NCI-H774 (cell line): Measurements from ENCODE around the gene PDZD2.
"Not testable (repeated sequence)": the region's sequence is repeated elsewhere in the genome, so short reads cannot be mapped to it uniquely, and the experiment has no call there.

Source experiments
- DNase-seq: peaks from one replicate; lab custom pipeline; 2025; lab: John Stamatoyannopoulos, UW

Gene PDZD2

DNA sequence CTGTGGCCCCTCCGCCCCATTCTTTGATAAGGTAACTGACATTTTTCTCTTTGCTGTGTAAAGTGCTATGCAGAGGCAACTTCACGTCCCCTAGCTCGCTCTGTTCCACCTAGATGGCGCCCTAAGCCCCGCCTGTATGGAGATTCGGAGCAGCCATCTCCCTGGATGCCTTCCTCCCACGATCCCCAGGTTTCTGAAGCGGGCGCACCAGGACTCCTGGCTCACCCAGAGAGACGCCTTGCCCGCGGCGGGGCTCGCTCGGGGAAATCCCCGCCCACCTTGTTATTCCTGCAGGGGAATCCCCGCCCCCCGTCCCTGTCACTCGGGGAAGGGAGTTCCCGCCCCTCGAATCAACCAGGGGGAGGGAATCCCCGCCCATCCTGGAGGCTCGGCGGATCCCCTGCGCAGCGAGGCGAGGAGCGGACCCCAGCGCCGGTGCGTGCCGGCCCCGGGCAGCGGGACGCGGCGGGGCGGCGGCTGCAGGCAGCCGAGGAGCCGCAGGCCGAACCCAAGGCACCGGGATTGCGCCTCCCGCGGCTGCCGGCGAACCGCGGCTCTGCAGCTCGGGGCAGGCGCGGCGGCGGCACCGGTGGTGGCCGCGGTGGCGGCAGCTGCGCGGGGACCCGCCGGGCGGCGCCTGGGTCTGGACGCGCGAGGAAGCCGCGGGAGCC lies at the start of gene PDZD2:
Gene PDZD2, plus strand, starts transcription at position 384 of the 671 bp plus-strand sequence.
- DNase-seq, result peak; percentile 75

- DNase-seq, result no peak
Measured at GRCh38 chr5:31593665-31594064, 45.3 kb upstream of the PDZD2 start.

DNA sequence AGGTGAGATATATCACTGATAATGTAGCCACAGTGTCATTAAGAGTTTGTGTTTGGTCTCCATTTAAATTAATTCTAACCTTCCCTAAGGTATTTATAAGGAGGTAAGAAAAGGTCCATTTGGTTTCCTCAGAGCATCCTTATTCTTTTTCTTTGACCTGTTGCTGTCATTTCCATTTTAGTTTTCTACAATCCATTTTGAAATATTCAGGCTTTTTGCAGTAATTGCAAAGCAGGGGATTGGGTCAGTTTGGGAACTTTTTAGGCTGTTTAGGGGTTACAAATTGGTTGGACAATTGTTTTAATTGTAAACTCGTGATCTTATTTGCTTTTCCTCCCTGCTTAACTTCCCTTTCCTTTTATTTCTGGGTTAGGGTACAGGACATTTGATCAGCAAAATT lies 42.6 kb upstream of the PDZD2 start:
- DNase-seq, result no peak

GRCh38 chr5:31598640-31599611 lies 40.0 kb upstream of the PDZD2 start:
- DNase-seq, result no peak

DNA sequence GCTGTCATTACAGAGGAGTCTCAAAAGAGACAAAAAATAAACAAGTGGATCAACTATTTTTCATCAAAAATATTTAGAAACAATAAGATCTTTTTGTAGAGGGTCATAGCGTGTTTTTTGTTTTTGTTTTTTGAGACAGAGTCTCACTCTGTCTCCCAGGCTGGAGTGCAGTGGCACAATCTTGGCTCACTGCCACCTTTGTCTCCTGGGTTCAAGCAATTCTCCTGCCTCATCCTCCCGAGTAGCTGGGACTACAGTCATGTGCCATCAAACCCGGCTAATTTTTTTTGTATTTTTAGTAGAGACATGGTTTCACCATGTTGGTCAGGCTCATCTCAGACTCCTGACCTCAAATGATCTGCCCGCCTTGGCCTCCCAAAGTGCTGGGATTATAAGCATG lies 36.6 kb upstream of the PDZD2 start:
- not testable (repeated sequence) for DNase-seq

- DNase-seq, result no peak
Measured at GRCh38 chr5:31604240-31604639, 34.7 kb upstream of the PDZD2 start.

DNA sequence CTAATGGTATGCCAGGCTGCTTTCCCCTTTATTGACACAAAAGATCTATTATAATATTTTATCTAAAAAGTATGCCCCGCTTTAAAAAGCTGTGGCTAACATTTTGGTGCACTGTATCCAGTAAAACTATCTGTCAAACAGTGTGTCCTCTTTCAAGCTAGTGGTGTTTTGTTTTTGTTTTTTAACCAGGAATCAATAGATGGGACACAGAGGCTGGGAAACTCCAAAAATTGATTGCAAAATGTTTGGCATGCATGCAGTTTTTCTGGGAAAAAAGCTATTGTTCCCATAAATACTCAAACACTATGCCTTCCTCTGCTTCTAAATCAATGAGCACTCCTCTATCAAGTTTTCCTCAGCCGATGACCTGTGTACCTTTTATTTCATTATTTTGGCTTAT lies 34.3 kb upstream of the PDZD2 start:
- no peak for DNase-seq

DNA sequence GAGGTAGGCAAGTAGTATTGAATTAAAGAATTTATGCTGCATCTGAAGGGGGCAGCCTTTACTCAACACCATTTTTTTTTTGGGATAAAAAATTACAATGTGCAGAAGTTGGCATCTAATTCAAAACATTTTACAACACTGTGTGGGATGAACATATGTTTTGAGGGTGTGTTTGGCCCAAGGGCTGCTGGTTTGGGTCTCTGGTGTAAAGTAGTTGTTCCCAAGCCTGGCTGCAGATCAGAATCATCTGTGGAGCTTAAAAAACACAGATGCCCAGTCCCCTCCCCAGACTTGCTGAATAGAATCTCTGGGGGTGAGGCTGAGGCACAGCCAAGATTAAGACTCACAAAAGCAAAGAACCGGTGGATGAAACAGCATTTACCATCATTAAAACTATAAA lies 33.0 kb upstream of the PDZD2 start:
- no peak for DNase-seq

- no peak for DNase-seq
Measured at GRCh38 chr5:31607546-31607945, 31.4 kb upstream of the PDZD2 start.

DNA sequence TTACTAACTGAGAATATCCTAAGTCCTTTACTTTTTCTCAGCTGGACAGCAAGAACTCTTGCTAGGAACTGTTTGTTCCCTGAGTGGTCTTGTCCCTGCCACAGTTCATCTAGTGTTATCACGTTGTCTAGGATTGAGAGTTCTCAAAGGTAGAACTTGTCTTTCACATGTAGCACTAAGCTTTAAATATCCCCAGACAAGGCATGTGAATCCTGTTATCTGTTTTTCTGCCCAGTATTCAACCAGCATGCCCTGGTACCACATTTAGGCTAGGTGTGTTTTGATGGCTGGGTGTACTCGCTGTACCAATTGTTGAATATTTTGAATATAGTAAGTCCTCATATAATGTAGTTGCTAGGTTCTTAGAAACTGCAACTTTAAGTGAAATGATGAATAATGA lies 27.9 kb upstream of the PDZD2 start:
- no peak for DNase-seq

DNA sequence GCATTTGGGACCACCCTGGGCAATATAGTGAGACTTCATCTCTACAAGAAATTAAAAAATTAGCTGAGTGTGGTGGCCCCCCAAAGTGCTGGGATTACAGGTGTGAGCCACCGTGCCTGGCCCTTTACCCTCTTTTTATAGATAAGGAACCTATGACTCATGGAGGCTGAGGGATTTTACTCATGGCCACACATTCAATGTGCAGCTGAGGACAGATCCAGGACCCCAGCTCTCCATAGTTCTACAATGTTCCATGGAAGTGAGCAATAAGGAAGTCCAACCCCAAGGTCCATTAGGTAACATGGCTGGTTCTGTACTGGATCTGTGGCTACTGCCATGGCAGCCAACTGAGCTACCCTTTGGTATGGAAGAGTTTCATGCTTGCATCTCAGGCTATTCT lies 25.3 kb upstream of the PDZD2 start:
- no peak for DNase-seq

GRCh38 chr5:31614151-31615020 lies 24.5 kb upstream of the PDZD2 start:
- no peak for DNase-seq

GRCh38 chr5:31617867-31618266 lies 21.1 kb upstream of the PDZD2 start:
- DNase-seq, result no peak

- no peak for DNase-seq
Measured at GRCh38 chr5:31620026-31620425, 18.9 kb upstream of the PDZD2 start.

GRCh38 chr5:31623249-31623648 lies 15.7 kb upstream of the PDZD2 start:
- DNase-seq, result no peak

GRCh38 chr5:31625394-31625793 lies 13.5 kb upstream of the PDZD2 start:
- no peak for DNase-seq

GRCh38 chr5:31626156-31626555 lies 12.8 kb upstream of the PDZD2 start:
- no peak for DNase-seq

- DNase-seq, result no peak
Measured at GRCh38 chr5:31626604-31627234, 12.2 kb upstream of the PDZD2 start.

DNA sequence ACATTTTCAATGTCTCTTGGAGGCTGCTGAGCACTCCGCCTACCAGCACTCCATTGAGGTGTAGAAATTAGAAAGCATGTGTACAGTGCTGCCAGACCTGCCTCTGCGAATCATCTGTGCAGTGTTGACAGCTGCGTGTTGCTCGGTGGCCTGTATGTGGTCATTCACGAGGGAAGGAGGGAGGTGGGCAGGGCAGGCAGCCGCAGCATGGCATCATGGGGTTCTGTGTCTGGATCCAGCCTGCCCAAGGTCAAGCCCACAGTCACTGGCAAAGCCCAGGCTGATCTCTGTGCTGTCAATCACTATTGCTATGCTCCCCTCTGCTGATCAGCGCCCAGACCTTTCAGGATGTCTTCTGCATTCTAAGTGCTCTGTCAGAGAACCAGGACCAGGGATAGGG lies 8.0 kb upstream of the PDZD2 start:
- DNase-seq, result no peak

DNA sequence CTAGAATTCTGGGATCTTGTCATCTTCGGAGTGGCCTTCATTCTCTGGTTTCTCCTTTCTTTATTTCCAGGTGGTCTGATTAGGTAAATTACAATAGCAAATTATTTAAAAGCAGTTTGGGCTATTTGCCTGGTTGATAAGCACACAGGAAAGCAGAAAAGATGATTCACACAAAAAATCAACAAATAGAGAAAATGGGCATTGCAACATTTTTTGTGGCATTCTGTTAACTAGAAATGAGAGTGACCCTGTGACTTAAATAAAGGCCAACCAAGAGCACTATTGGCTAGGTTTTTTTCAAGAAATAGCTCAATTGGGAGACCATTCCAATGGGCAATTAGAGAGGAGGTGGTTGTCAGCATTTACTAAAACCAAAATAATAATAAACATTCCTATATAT lies 6.5 kb upstream of the PDZD2 start:
- no peak for DNase-seq

DNA sequence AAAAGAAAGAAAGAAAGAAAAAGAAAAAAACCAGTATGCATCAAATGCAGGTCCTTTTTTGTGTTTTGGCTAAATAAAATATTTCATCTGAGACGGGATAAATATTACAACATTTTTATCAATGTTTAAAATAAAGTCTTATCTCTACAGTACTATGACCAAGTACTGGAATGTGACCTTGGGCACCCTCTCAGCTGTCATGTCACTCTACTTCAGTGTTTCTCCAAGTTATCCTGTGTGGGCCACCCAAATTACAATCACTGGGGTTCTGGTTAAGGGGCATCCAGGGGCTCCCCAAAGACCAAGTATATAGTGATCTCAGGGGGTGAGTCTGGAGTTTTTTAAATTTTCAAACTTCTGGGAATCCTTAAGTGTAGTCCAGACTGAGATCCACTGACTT lies 3.5 kb upstream of the PDZD2 start:
- no peak for DNase-seq

DNA sequence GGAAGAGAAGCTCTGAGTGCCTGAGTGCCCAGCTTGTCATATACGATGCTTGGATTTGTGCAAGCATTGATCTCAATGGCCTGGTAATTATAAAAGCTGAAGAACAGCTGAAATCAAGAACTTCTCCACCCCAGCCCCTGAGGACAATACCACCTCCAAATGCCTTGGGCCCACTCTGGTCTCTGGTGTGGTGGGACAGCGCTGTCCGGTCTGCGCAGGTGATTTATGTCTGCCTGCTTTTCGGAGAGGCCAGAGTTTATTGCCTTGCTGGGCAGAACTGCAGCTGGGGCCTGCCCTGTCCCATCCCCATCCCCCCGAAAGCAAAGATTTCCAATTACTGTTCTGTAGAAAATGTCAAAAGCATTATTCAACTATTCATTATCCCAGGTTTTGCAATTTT lies 1.1 kb upstream of the PDZD2 start:
- no peak for DNase-seq
